GM23338 (cell line): ENCODE data around the gene UVRAG. TPM values are rescaled to one million over a fixed set of nuclear protein-coding genes. Genes with fewer than 3 reads are reported as not detected.

Experiments used
- ATAC-seq: fragments of 200-7000 bp; cut with Tn5 transposase; 3 replicates; pipeline ENCODE4 v1.9.1; 2020
- DNase-seq: peaks from one replicate; pipeline ENCODE4 v3.0.0-alpha.2; 2015; ENCODE audit warnings: low spot score
- H2AFZ ChIP-seq: fragments of 200-600 bp; sonication (generic); 2 replicates; pipeline ENCODE4 v1.8.0; 2016; ENCODE audit warnings: antibody characterized with exemption, mild to moderate bottlenecking, moderate library complexity
- H3F3A ChIP-seq: fragments of 200-600 bp; sonication (generic); replicated peaks from 2 replicates; pipeline ENCODE4 v1.8.0; 2017; ENCODE audit warnings: antibody characterized with exemption, mixed run types, low read depth
- H3K27ac ChIP-seq: fragments of 200-600 bp; sonication (generic); 2 replicates; pipeline ENCODE4 v1.6.1; 2016; ENCODE audit warnings: low read depth
- H3K27me3 ChIP-seq: fragments of 200-600 bp; sonication (generic); 2 replicates; pipeline ENCODE4 v1.8.0; 2016; ENCODE audit warnings: mild to moderate bottlenecking, mixed run types, moderate library complexity; ENCODE audit not compliant: insufficient read depth
- H3K36me3 ChIP-seq: fragments of 200-600 bp; sonication (generic); 2 replicates; pipeline ENCODE4 v1.8.0; 2016; ENCODE audit warnings: mild to moderate bottlenecking; ENCODE audit not compliant: insufficient read depth
- H3K4me1 ChIP-seq: fragments of 200-600 bp; sonication (generic); 2 replicates; pipeline ENCODE4 v1.8.0; 2016; ENCODE audit warnings: mild to moderate bottlenecking, moderate library complexity; ENCODE audit not compliant: insufficient read depth
- H3K4me2 ChIP-seq: fragments of 200-600 bp; sonication (generic); 2 replicates; pipeline ENCODE4 v1.7.1; 2017; ENCODE audit warnings: mixed run types
- H3K4me3 ChIP-seq: fragments of 200-600 bp; sonication (generic); 2 replicates; pipeline ENCODE4 v1.6.1; 2016; ENCODE audit warnings: mixed run types
- H3K79me2 ChIP-seq: fragments of 200-600 bp; sonication (generic); replicated peaks from 2 replicates; pipeline ENCODE4 v1.8.0; 2017; ENCODE audit warnings: mild to moderate bottlenecking; ENCODE audit not compliant: insufficient read depth
- H3K9me2 ChIP-seq: fragments of 200-600 bp; sonication (generic); 2 replicates; pipeline ENCODE4 v1.8.0; 2017; ENCODE audit not compliant: insufficient read depth
- H4K20me1 ChIP-seq: fragments of 200-600 bp; sonication (generic); replicated peaks from 2 replicates; pipeline ENCODE4 v1.8.0; 2017; ENCODE audit warnings: mild to moderate bottlenecking; ENCODE audit not compliant: insufficient read depth
- H3K27ac Mint-ChIP-seq: 2 replicates; pipeline ENCODE4 v1.8.0; 2020; ENCODE audit warnings: inconsistent platforms, mild to moderate bottlenecking, moderate library complexity, mixed read lengths
- H3K27me3 Mint-ChIP-seq: 3 replicates; pipeline ENCODE4 v1.8.0; 2022; ENCODE audit warnings: low read depth, mild to moderate bottlenecking, moderate library complexity, mixed read lengths, inconsistent platforms; ENCODE audit not compliant: insufficient read depth, poor library complexity
- H3K36me3 Mint-ChIP-seq: 3 replicates; pipeline ENCODE4 v1.8.0; 2021; ENCODE audit warnings: low read depth, mild to moderate bottlenecking, inconsistent platforms, moderate library complexity, mixed read lengths
- H3K4me1 Mint-ChIP-seq: 3 replicates; pipeline ENCODE4 v1.8.0; 2020; ENCODE audit warnings: mild to moderate bottlenecking, inconsistent platforms, mixed read lengths
- H3K4me3 Mint-ChIP-seq: 3 replicates; pipeline ENCODE4 v1.8.0; 2021; ENCODE audit warnings: moderate library complexity, mild to moderate bottlenecking, inconsistent platforms, mixed read lengths
- H3K9me3 Mint-ChIP-seq: 3 replicates; pipeline ENCODE4 v1.8.0; 2020; ENCODE audit warnings: moderate library complexity, mild to moderate bottlenecking, inconsistent platforms, mixed read lengths
- CREB1 ChIP-seq: fragments of 250-450 bp; sonication (Bioruptor Pico); IDR thresholded peaks from 2 replicates; pipeline ENCODE4 v1.5.0; 2020; ENCODE audit warnings: low read depth, mild to moderate bottlenecking, moderate library complexity
- EZH2 ChIP-seq: fragments of 200-600 bp; sonication (generic); IDR thresholded peaks from one replicate; pipeline ENCODE4 v1.8.0; 2017; ENCODE audit warnings: antibody characterized with exemption, mild to moderate bottlenecking, low read depth; ENCODE audit not compliant: unreplicated experiment
- EZH2phosphoT487 ChIP-seq: fragments of 200-600 bp; sonication (generic); IDR thresholded peaks from one replicate; pipeline ENCODE4 v1.8.1; 2018; ENCODE audit warnings: antibody characterized with exemption; ENCODE audit not compliant: unreplicated experiment
- JUNB ChIP-seq: IDR thresholded peaks from one replicate; pipeline ENCODE4 v1.6.1; 2016; ENCODE audit warnings: antibody characterized with exemption; ENCODE audit not compliant: unreplicated experiment
- NANOG ChIP-seq: IDR thresholded peaks from 2 replicates; pipeline ENCODE4 v1.6.1; 2016; ENCODE audit warnings: antibody characterized with exemption, borderline replicate concordance
- POLR2AphosphoS5 ChIP-seq: IDR thresholded peaks from 2 replicates; pipeline ENCODE4 v1.6.1; 2016; ENCODE audit warnings: antibody characterized with exemption, low read depth
- STAT1 ChIP-seq: IDR thresholded peaks from one replicate; pipeline ENCODE4 v1.6.1; 2016; ENCODE audit warnings: antibody characterized with exemption; ENCODE audit not compliant: unreplicated experiment
- ZNF114 ChIP-seq: fragments of 250-450 bp; sonication (Bioruptor Pico); IDR thresholded peaks from 2 replicates; pipeline ENCODE4 v1.5.0; 2020; ENCODE audit warnings: mild to moderate bottlenecking, moderate library complexity
- ZNF331 ChIP-seq: fragments of 250-450 bp; sonication (Bioruptor Pico); IDR thresholded peaks from 2 replicates; pipeline ENCODE4 v1.5.0; 2020; ENCODE audit warnings: low read depth, mild to moderate bottlenecking, moderate library complexity
- polyA plus RNA-seq: library from polyadenylated mRNA; unstranded; fragments of >200 nt; fragmentation: Nextera tagmentation; extraction: Ambion mirVana; gene quantifications from 2 replicates; pipeline ENCODE4 v1.2.1, GENCODE V29; 2016
- total RNA-seq: library from RNA; depleted of rRNA; stranded (reverse); fragments of >200 nt; shearing (Covaris generic); gene quantifications from 2 replicates; pipeline ENCODE4 v1.2.3, GENCODE V29; 2014
- TF ChIP-seq, protein P1 (sequence below): IDR thresholded peaks from one replicate; pipeline ENCODE4 v1.6.1; 2018; ENCODE audit warnings: antibody characterized with exemption; ENCODE audit not compliant: unreplicated experiment
- TF ChIP-seq, protein P2 (sequence below), 2 experiments: fragments of 200-600 bp in 1 of 2; sonication (generic) in 1 of 2; conservative IDR thresholded peaks; 2 replicates each; pipeline versions ENCODE4 v1.5.1 to v1.6.1; 2016 to 2017; ENCODE audit warnings: antibody characterized with exemption in 2 of 2, low read depth in 2 of 2, mild to moderate bottlenecking in 2 of 2, moderate library complexity in 1 of 2
- TF ChIP-seq, protein P3 (sequence below): IDR thresholded peaks from 2 replicates; pipeline ENCODE4 v1.6.1; 2016; ENCODE audit warnings: antibody characterized with exemption

Gene UVRAG
- total and polyA plus RNA-seq, 2 experiments from 2014 or later: 15.3 to 17.4 TPM

DNA sequence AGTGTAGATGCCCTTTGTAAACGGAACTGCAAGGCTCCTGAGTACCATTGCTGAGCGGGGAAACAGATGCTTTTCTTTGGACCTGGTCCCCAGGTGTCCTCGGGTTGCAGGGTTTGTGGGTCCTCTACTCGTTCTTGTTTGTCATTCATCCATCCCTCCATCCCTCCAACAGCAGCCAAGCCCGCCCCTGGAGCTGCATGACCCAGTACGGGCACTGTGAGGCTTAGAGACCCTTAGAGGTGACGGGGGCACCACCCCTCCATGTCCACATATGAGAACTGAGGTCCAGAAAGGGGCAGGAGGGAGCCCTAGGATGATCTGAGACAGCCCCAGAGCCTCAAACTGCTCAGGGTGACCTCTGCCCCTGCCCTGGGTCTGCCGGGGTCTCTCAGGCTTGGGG, 345.8 kb downstream of the UVRAG start:
- Mint-ChIP-seq H3K36me3 (no peaks in the 10 kb centered on the region), H3K4me1 (0 out of 3 replicates have a peak, but pooled peaks cover 3% of the 10 kb centered on the region), H3K9me3 (no peaks in the 10 kb centered on the region), H3K27me3 (peaks cover 17% of the 10 kb centered on the region), H3K27ac (no peak overlapping the region), H3K4me3 (no peak overlapping the region)
- Histone ChIP-seq H3K4me3 (no peak overlapping the region), H2AFZ (no peak overlapping the region), H3K4me1 (no peaks in the 10 kb centered on the region), H3K27ac (no peak overlapping the region), H3K4me2 (no peak overlapping the region), H3F3A (no peaks in the 10 kb centered on the region), H4K20me1 (no peaks in the 10 kb centered on the region), H3K9me2 (no peaks in the 10 kb centered on the region), H3K27me3 (no peaks in the 10 kb centered on the region), H3K79me2 (no peaks in the 10 kb centered on the region), H3K36me3 (no peaks in the 10 kb centered on the region)
- ATAC-seq: no peak
- no peak for DNase-seq
- TF ChIP-seq POLR2AphosphoS5: no peak
- no peak for TF ChIP-seq ZNF114 (CRISPR knock-in tag)
- TF ChIP-seq ZNF331 (CRISPR knock-in tag): no peak
- TF ChIP-seq NANOG: no peak
- TF ChIP-seq, protein P1, sequence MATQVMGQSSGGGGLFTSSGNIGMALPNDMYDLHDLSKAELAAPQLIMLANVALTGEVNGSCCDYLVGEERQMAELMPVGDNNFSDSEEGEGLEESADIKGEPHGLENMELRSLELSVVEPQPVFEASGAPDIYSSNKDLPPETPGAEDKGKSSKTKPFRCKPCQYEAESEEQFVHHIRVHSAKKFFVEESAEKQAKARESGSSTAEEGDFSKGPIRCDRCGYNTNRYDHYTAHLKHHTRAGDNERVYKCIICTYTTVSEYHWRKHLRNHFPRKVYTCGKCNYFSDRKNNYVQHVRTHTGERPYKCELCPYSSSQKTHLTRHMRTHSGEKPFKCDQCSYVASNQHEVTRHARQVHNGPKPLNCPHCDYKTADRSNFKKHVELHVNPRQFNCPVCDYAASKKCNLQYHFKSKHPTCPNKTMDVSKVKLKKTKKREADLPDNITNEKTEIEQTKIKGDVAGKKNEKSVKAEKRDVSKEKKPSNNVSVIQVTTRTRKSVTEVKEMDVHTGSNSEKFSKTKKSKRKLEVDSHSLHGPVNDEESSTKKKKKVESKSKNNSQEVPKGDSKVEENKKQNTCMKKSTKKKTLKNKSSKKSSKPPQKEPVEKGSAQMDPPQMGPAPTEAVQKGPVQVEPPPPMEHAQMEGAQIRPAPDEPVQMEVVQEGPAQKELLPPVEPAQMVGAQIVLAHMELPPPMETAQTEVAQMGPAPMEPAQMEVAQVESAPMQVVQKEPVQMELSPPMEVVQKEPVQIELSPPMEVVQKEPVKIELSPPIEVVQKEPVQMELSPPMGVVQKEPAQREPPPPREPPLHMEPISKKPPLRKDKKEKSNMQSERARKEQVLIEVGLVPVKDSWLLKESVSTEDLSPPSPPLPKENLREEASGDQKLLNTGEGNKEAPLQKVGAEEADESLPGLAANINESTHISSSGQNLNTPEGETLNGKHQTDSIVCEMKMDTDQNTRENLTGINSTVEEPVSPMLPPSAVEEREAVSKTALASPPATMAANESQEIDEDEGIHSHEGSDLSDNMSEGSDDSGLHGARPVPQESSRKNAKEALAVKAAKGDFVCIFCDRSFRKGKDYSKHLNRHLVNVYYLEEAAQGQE: no peak
- TF ChIP-seq JUNB: no peak
- TF ChIP-seq CREB1 (CRISPR knock-in tag): no peak
- TF ChIP-seq EZH2phosphoT487: no peak

DNA sequence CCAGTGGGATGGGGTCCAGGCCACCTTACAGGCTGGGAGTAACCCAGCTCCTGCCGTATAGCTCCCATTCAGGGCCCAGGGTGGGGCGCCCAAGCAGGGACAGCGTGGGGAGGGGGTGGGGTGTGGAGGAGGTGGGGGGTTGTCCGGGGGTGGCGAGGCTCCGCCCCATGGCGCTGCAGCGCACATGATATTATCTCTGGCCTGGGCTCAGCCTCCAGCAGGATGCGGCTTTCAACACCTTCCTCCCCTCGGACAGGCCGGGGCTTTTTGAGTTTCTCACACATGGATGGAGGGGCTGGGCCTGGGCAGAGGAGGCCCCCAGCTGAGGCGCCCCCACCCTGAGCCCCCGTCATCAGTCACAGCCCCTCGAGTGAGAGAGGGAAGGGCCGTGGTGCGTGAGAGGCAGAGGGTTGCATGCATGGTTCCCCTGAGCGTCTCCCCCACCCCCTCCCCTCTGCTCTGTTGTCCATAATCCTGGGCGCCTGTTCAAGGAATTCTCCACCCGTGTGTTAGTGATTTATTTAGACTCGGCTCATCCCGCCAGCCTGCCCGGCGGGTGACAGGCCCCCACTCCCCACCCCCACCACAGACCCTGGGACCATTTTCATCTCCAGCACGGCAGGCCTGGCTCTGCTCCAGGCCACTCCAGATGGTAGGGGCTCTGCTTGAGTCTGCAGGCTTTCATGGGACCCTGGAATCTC, 346.4 kb downstream of the UVRAG start:
- Histone ChIP-seq H3K27me3 (peaks cover 2% of the 10 kb centered on the region; the same call in 1 of the 2 replicates), H3K27ac (no peak overlapping the region), H4K20me1 (no peaks in the 10 kb centered on the region), H3K4me2 (no peak overlapping the region), H3K79me2 (no peaks in the 10 kb centered on the region), H3K9me2 (no peaks in the 10 kb centered on the region), H3K36me3 (no peaks in the 10 kb centered on the region), H2AFZ (no peak overlapping the region), H3K4me1 (no peaks in the 10 kb centered on the region), H3F3A (no peaks in the 10 kb centered on the region), H3K4me3 (no peak overlapping the region)
- Mint-ChIP-seq H3K4me1 (0 out of 3 replicates have a peak, but pooled peaks cover 3% of the 10 kb centered on the region), H3K9me3 (no peaks in the 10 kb centered on the region), H3K27ac (no peak overlapping the region), H3K4me3 (no peak overlapping the region), H3K36me3 (no peaks in the 10 kb centered on the region), H3K27me3 (peaks cover 21% of the 10 kb centered on the region)
- ATAC-seq (no peak), DNase-seq (no peak)
- TF ChIP-seq STAT1: no peak
- TF ChIP-seq NANOG: no peak
- TF ChIP-seq JUNB: no peak
- TF ChIP-seq, protein P2, sequence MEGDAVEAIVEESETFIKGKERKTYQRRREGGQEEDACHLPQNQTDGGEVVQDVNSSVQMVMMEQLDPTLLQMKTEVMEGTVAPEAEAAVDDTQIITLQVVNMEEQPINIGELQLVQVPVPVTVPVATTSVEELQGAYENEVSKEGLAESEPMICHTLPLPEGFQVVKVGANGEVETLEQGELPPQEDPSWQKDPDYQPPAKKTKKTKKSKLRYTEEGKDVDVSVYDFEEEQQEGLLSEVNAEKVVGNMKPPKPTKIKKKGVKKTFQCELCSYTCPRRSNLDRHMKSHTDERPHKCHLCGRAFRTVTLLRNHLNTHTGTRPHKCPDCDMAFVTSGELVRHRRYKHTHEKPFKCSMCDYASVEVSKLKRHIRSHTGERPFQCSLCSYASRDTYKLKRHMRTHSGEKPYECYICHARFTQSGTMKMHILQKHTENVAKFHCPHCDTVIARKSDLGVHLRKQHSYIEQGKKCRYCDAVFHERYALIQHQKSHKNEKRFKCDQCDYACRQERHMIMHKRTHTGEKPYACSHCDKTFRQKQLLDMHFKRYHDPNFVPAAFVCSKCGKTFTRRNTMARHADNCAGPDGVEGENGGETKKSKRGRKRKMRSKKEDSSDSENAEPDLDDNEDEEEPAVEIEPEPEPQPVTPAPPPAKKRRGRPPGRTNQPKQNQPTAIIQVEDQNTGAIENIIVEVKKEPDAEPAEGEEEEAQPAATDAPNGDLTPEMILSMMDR (conservative IDR thresholded peaks at IDR 0.05; ENCODE audit: low read depth in 2 of 2): no peak
- TF ChIP-seq, protein P3, sequence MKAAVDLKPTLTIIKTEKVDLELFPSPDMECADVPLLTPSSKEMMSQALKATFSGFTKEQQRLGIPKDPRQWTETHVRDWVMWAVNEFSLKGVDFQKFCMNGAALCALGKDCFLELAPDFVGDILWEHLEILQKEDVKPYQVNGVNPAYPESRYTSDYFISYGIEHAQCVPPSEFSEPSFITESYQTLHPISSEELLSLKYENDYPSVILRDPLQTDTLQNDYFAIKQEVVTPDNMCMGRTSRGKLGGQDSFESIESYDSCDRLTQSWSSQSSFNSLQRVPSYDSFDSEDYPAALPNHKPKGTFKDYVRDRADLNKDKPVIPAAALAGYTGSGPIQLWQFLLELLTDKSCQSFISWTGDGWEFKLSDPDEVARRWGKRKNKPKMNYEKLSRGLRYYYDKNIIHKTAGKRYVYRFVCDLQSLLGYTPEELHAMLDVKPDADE: no peak
- TF ChIP-seq ZNF114 (CRISPR knock-in tag): no peak
- TF ChIP-seq EZH2phosphoT487: no peak
- no peak for TF ChIP-seq EZH2
- TF ChIP-seq, protein P1: no peak
- no peak for TF ChIP-seq POLR2AphosphoS5
